Measurements from ENCODE around the gene PIRT.

PIRT gene

GRCh38 chr17:10803830-10804475, 33.9 kb downstream of the PIRT start, which contains the start of gene TMEM238L:
TSS of gene TMEM238L (minus strand) at chr17:10804099. CDS start at chr17:10803963, 136 bp downstream.
- TF ChIP-seq, protein P1, sequence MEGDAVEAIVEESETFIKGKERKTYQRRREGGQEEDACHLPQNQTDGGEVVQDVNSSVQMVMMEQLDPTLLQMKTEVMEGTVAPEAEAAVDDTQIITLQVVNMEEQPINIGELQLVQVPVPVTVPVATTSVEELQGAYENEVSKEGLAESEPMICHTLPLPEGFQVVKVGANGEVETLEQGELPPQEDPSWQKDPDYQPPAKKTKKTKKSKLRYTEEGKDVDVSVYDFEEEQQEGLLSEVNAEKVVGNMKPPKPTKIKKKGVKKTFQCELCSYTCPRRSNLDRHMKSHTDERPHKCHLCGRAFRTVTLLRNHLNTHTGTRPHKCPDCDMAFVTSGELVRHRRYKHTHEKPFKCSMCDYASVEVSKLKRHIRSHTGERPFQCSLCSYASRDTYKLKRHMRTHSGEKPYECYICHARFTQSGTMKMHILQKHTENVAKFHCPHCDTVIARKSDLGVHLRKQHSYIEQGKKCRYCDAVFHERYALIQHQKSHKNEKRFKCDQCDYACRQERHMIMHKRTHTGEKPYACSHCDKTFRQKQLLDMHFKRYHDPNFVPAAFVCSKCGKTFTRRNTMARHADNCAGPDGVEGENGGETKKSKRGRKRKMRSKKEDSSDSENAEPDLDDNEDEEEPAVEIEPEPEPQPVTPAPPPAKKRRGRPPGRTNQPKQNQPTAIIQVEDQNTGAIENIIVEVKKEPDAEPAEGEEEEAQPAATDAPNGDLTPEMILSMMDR (IDR thresholded peaks at IDR 0.05; ENCODE audit: control extremely low read depth, extremely low read depth, low read depth, missing control alignments): no peak
- DNase-seq (ENCODE audit: extremely low spot score): no peak
- ChIA-PET CTCF (no interaction called here), POLR2A (no interaction called here)

- CTCF ChIA-PET: no interaction called here
- POLR2A ChIA-PET: no interaction called here
- TF ChIP-seq, protein P1 (IDR thresholded peaks at IDR 0.05; ENCODE audit: control extremely low read depth, extremely low read depth, low read depth, missing control alignments): no peak
Observed at GRCh38 chr17:10803350-10803749, 34.5 kb downstream of the PIRT start.

GRCh38 chr17:10802496-10803284, 35.2 kb downstream of the PIRT start:
- CTCF ChIA-PET: no interaction called here
- POLR2A ChIA-PET: no interaction called here
- TF ChIP-seq, protein P1 (IDR thresholded peaks at IDR 0.05; ENCODE audit: control extremely low read depth, extremely low read depth, low read depth, missing control alignments): no peak
- DNase-seq (ENCODE audit: extremely low spot score): no peak

More at GRCh38 chr17:10803350-10803749, 34.5 kb downstream of the PIRT start:
- no peak for DNase-seq (ENCODE audit: extremely low spot score)

DNA sequence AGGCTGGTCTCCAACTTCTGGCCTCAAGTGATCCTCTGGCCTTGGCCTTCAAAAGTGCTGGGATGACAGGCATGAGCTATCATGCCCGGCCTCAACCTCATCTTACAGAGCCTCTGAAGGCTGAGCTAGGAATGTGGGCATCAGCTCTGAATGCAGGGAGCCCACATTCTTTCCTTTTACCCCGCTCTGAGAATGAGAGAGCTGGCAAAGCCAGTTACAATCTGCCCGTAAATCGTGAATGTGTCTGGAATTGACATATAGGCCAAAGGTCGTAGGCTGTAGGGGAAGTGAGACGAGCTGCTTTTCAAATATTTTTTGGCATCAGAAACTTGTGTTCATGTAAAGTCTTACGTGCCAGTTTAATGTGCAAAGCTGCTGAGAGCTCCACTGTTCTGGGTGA, 38.5 kb downstream of the PIRT start:
- no peak for DNase-seq (ENCODE audit: extremely low spot score)
- TF ChIP-seq, protein P1 (IDR thresholded peaks at IDR 0.05; ENCODE audit: control extremely low read depth, extremely low read depth, low read depth, missing control alignments): no peak
- ChIA-PET POLR2A (no interaction called here), CTCF (interaction anchor here (1.0 kb wide), 1 partner anchor 13 kb away, joined by 3 read pairs; no protein-coding TSS in a partner anchor)

GRCh38 chr17:10798910-10799309, 39.0 kb downstream of the PIRT start:
- CTCF ChIA-PET: interaction anchor here (1.0 kb wide), 1 partner anchor 14 kb away, joined by 3 read pairs; no protein-coding TSS in a partner anchor
- TF ChIP-seq, protein P1 (IDR thresholded peaks at IDR 0.05; ENCODE audit: control extremely low read depth, extremely low read depth, low read depth, missing control alignments): no peak
- POLR2A ChIA-PET: no interaction called here
- DNase-seq (ENCODE audit: extremely low spot score): no peak

- ChIA-PET POLR2A (no interaction called here), CTCF (no interaction called here)
- TF ChIP-seq, protein P1 (IDR thresholded peaks at IDR 0.05; ENCODE audit: control extremely low read depth, extremely low read depth, low read depth, missing control alignments): no peak
- DNase-seq (ENCODE audit: extremely low spot score): no peak
Observed at GRCh38 chr17:10798332-10798749, 39.5 kb downstream of the PIRT start.

Measured in GM10248 (cell line).